Astrocyte of the spinal cord (primary cell): ENCODE results near the gene SNED1.

Experiments
- DNase-seq: peaks from one replicate; pipeline ENCODE4 v3.0.0; 2011; ENCODE audit warnings: low read depth, low spot score
- H3K4me3 ChIP-seq: 2 replicates; pipeline ENCODE4 v1.5.1; 2011; ENCODE audit warnings: low read depth, mild to moderate bottlenecking, low read length, moderate library complexity
- in situ Hi-C: cut with HindIII; loops from 2 replicates; pipeline ENCODE4 v1.10.0; 2017; ENCODE audit warnings: low sequenced_read_pairs
- TF ChIP-seq, protein P1 (sequence below): IDR thresholded peaks from 2 replicates; pipeline ENCODE4 v1.5.1; 2012; ENCODE audit warnings: low read depth, mild to moderate bottlenecking, low read length, inconsistent platforms

Gene SNED1

DNA sequence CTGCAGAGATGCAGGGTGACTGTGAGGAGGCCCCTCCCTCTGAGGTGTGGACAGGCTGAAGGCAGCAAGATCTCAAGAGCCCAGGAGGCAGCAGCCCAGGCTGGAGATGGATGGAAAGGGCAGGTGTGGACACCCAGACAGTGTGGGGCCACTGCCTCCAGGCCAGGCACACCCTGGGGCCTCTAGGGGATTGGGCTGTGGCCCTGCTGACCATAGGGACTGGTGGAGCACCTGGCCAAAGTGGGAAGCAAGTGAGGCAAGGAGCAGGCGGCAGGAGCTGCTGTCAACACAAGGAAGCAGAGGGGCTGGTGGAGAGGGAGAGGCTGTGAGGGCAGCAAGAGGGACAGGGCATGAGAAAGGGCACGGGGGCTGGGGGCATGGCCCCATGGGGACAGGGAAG lies 10.8 kb downstream of the SNED1 start:
- in situ Hi-C loops: no loop called here
- DNase-seq: no peak
- TF ChIP-seq, protein P1, sequence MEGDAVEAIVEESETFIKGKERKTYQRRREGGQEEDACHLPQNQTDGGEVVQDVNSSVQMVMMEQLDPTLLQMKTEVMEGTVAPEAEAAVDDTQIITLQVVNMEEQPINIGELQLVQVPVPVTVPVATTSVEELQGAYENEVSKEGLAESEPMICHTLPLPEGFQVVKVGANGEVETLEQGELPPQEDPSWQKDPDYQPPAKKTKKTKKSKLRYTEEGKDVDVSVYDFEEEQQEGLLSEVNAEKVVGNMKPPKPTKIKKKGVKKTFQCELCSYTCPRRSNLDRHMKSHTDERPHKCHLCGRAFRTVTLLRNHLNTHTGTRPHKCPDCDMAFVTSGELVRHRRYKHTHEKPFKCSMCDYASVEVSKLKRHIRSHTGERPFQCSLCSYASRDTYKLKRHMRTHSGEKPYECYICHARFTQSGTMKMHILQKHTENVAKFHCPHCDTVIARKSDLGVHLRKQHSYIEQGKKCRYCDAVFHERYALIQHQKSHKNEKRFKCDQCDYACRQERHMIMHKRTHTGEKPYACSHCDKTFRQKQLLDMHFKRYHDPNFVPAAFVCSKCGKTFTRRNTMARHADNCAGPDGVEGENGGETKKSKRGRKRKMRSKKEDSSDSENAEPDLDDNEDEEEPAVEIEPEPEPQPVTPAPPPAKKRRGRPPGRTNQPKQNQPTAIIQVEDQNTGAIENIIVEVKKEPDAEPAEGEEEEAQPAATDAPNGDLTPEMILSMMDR: no peak
- H3K4me3 ChIP-seq: no peak overlapping the region

DNA sequence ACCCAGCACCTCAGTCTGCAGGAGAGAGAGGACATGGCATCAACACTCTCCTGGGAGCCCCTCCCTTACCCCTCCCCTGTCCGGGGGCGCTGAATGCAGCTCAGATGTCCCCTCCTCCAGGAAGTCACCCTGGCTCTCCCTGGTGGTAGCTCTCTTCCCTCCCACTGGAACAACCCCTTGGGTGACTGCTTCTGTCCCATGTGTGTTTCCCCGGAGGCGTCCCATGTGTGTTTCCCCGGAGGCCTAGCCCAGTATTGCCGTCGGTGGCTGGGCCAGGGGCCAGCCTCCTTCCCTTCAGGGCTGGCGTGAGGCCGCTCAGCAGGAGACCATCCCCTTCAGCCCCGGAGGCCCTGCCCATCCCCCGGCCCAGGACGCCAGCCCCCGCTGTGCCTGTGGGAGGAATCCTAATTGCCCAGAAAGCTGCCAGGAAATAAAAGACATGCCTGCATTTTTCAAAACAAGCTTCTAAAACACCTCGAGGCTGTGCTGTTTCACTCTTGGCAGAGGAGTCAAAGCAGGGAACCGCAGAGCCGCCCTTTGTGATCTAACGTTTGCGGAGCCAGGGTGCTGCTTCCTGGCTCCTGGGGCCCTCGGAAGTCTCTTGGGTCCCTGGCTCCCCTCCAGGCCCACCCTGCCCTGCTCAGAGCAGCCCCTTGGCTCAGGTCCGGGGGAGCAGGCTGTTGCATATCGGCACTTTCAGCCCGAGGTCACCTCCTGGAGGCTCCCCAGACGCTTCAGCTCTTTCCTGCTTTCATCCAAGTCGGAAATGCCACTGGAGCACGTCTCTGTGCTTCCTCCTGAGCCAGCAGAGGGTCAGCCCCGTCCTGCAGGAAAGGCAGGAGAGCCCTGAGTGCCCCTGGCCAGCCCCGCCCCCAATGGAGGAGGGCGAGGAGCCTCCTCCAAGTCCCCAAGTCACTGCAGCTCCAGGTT lies 11.4 kb downstream of the SNED1 start:
- no peak overlapping the region for H3K4me3 ChIP-seq
- in situ Hi-C loops: no loop called here
- peak; percentile 96 for DNase-seq
- TF ChIP-seq, protein P1: peak; percentile 11

DNA sequence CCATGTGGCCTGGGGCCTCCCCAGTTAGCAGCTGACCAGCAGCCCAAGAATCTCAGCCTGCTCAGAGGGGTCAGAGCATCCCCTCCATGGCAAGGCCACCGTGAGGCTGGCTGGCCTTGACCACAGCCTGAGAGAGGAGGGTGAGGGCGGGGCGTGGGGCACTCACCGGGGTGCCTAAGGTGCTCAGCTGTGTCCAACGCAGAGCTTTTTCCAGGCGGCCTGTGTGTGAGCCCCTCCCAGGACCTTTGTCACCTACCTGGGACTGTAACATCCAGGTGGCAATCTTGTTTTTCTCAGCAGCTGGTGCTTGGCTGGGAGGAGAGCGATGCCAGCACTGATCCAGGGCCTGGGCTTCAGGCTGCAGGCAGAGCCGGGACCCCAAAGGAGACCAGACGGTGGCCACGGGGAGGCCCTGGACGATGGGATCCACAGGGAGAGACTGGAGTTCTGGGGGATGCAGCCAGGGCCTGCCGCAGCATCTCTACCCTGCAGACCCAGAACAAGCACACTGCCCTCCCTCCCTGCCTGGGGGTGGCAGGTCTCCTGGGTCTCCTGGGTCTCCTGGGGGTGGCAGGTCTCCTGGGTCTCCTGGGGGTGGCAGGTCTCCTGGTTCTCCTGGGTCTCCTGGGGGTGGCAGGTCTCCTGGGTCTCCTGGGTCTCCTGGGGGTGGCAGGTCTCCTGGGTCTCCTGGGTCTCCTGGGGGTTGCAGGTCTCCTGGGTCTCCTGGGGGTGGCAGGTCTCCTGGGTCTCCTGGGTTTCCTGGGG lies 12.3 kb downstream of the SNED1 start:
- in situ Hi-C loops: no loop called here
- DNase-seq: no peak
- no peak overlapping the region for H3K4me3 ChIP-seq
- TF ChIP-seq, protein P1: no peak

DNA sequence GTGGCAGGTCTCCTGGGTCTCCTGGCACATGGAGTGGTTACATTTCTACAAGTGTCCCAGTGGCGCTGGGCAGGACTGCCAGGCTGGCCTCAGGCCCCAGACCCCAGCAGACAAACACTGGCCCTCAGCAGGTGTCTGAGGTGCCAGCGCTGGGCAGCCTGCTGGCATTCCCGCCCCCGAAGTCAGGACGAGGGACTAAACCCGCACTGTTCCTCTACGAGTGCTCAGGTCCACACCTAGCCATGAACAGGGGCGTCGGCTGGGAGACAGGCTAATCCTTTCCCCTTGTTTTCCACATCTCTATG lies 12.8 kb downstream of the SNED1 start:
- no peak overlapping the region for H3K4me3 ChIP-seq
- TF ChIP-seq, protein P1: no peak
- DNase-seq: no peak
- in situ Hi-C loops: no loop called here

DNA sequence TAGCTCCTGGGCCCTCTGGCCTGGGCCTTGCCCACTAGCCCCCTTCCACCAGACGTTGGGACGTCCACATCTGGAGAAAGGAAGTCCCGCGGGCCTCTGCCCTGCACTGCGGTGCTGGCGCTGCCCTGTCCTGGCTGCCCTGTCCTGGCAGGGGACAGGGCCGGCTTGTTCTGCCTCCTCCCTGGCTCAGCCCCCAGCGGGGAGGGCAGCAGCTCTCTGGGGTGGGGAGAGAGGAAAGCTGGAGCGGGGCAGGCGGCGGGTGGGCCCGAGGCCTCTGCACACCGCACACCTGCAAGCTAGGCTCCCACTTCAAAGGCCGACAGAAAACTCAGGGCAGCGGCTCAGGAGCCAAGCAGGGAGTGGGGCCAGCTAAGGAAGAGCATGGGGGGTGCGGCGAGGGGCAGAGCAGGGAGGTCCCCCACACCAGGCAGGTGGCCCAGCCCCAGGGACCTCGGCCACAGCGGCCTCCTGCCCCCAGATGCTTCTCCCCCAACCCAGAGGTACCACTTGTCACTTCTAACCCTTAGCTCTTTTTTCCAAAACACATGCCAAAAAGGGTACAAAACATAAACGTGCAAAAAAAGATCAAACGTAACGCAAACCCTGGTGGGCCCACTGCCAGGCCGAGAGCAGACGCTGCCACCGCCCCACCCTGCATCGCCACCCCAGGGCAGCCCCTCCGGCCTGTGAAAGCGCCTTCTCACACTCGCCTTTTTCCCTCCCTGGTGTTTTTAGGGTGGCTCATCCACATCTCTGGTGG lies 13.5 kb downstream of the SNED1 start:
- no peak overlapping the region for H3K4me3 ChIP-seq
- in situ Hi-C loops: no loop called here
- no peak for DNase-seq
- TF ChIP-seq, protein P1: no peak

DNA sequence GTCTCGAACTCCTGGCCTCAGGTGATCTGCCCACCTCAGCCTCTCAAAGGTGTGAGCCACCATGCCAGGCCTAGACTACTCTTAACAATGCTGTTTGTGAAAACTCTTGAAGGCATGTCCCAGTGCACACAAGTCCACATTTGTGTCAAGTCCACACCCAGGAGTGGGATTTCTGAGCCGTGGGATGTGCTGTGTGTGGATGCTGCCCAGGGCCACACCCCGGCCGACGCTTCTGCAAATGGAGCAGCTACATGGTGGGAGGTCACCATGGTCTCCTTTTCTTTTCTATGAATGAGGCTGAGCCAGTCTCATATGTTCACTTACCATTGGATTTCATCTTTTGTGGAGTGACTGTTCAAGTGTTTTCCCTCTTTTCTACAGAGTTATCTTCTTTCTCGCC lies 15.8 kb downstream of the SNED1 start:
- TF ChIP-seq, protein P1: no peak
- H3K4me3 ChIP-seq: no peak overlapping the region
- DNase-seq: no peak
- in situ Hi-C loops: no loop called here
